ENCODE measurements around the gene TAAR9. TPM values are rescaled to one million over a fixed set of nuclear protein-coding genes. Genes with fewer than 3 reads are reported as not detected.

Gene TAAR9
- total RNA-seq, 1 experiment from 2014 or later, result not detected

- ChIA-PET POLR2A (ENCODE audit: unreplicated experiment) (no interaction called here), CTCF (no interaction called here)
- DNase-seq, result no peak
- H3K4me1 ChIP-seq (ENCODE audit: insufficient read depth, low read length), result no peaks in the 10 kb centered on the region
- peaks cover 6% of the 10 kb centered on the region; the same call in 1 of the 2 replicates for H3K79me2 ChIP-seq (ENCODE audit: low read length)
- H4K20me1 ChIP-seq (ENCODE audit: low read length), result no peaks in the 10 kb centered on the region
- intact Hi-C loops (cut with micrococcal nuclease), result no loop called here
- no peak for ATAC-seq
- H3K9me3 ChIP-seq (ENCODE audit: low read length), result no peaks in the 10 kb centered on the region
- no peak overlapping the region for H3K4me2 ChIP-seq (ENCODE audit: low read length)
- no peaks in the 10 kb centered on the region for H3F3A ChIP-seq (ENCODE audit: low read length, unreplicated experiment)
- no TSS peak for BruUV-seq (replicated peaks)
- H3K9me2 ChIP-seq (replicated peaks; ENCODE audit: low read length), result no peaks in the 10 kb centered on the region
- H2AFZ ChIP-seq (ENCODE audit: low read length), result no peak overlapping the region
- H3K27ac ChIP-seq (ENCODE audit: low read length), result no peak overlapping the region
- H3K4me3 ChIP-seq (ENCODE audit: low read length), result no peak overlapping the region
- H3K27me3 ChIP-seq (ENCODE audit: low read length), result no peaks in the 10 kb centered on the region
- H3K36me3 ChIP-seq (ENCODE audit: low read depth, low read length), result no peaks in the 10 kb centered on the region; the same call in 1 of the 2 replicates
- TF ChIP-seq CTCF (conservative IDR thresholded peaks at IDR 0.05; ENCODE audit: low read depth, low read length), result no peak
- no peak for TF ChIP-seq EZH2phosphoT487 (IDR thresholded peaks at IDR 0.05; ENCODE audit: borderline replicate concordance, low read length)
- no peak for TF ChIP-seq EZH2 (IDR thresholded peaks at IDR 0.05; ENCODE audit: low read length, unreplicated experiment)
- no peak overlapping the region for H3K9ac ChIP-seq (ENCODE audit: low read length)
These were observed 39.4 kb upstream of the TAAR9 start for GRCh38 chr6:132498638-132499037.

GRCh38 chr6:132499757-132500156, 38.3 kb upstream of the TAAR9 start:
- no peaks in the 10 kb centered on the region for H3F3A ChIP-seq (ENCODE audit: low read length, unreplicated experiment)
- H3K27me3 ChIP-seq (ENCODE audit: low read length), result no peaks in the 10 kb centered on the region
- no peaks in the 10 kb centered on the region for H4K20me1 ChIP-seq (ENCODE audit: low read length)
- no peaks in the 10 kb centered on the region for H3K9me3 ChIP-seq (ENCODE audit: low read length)
- H3K4me2 ChIP-seq (ENCODE audit: low read length), result no peak overlapping the region
- H3K27ac ChIP-seq (ENCODE audit: low read length), result no peak overlapping the region
- TF ChIP-seq CTCF (conservative IDR thresholded peaks at IDR 0.05; ENCODE audit: low read depth, low read length), result no peak
- no peak for TF ChIP-seq EZH2phosphoT487 (IDR thresholded peaks at IDR 0.05; ENCODE audit: borderline replicate concordance, low read length)
- no peak for TF ChIP-seq EZH2 (IDR thresholded peaks at IDR 0.05; ENCODE audit: low read length, unreplicated experiment)
- DNase-seq, result no peak
- CTCF ChIA-PET, result interaction anchor here (0.6 kb wide), 1 partner anchor 192 kb away, joined by 3 read pairs; no protein-coding TSS in a partner anchor
- H3K4me1 ChIP-seq (ENCODE audit: insufficient read depth, low read length), result no peaks in the 10 kb centered on the region
- POLR2A ChIA-PET (ENCODE audit: unreplicated experiment), result no interaction called here
- no peak for ATAC-seq
- intact Hi-C loops (cut with micrococcal nuclease), result no loop called here
- no peaks in the 10 kb centered on the region for H3K9me2 ChIP-seq (replicated peaks; ENCODE audit: low read length)
- H3K9ac ChIP-seq (ENCODE audit: low read length), result no peak overlapping the region
- H3K79me2 ChIP-seq (ENCODE audit: low read length), result peaks cover 11% of the 10 kb centered on the region; the same call in 1 of the 2 replicates
- H2AFZ ChIP-seq (ENCODE audit: low read length), result no peak overlapping the region
- H3K4me3 ChIP-seq (ENCODE audit: low read length), result no peak overlapping the region
- H3K36me3 ChIP-seq (ENCODE audit: low read depth, low read length), result no peaks in the 10 kb centered on the region; the same call in 1 of the 2 replicates
- no TSS peak for BruUV-seq (replicated peaks)

- TF ChIP-seq EZH2phosphoT487 (IDR thresholded peaks at IDR 0.05; ENCODE audit: borderline replicate concordance, low read length), result no peak
- no peak for TF ChIP-seq CTCF (conservative IDR thresholded peaks at IDR 0.05; ENCODE audit: low read depth, low read length)
- TF ChIP-seq EZH2 (IDR thresholded peaks at IDR 0.05; ENCODE audit: low read length, unreplicated experiment), result no peak
- no peak overlapping the region for H3K9ac ChIP-seq (ENCODE audit: low read length)
- peaks cover 58% of the 10 kb centered on the region for H3K79me2 ChIP-seq (ENCODE audit: low read length)
- ChIA-PET CTCF (no interaction called here), POLR2A (ENCODE audit: unreplicated experiment) (no interaction called here)
- no peaks in the 10 kb centered on the region for H3K4me1 ChIP-seq (ENCODE audit: insufficient read depth, low read length)
- BruUV-seq (replicated peaks), result no TSS peak
- H3K27ac ChIP-seq (ENCODE audit: low read length), result no peak overlapping the region
- H3K4me2 ChIP-seq (ENCODE audit: low read length), result no peak overlapping the region
- DNase-seq (no peak), ATAC-seq (no peak)
- H2AFZ ChIP-seq (ENCODE audit: low read length), result no peak overlapping the region
- no peaks in the 10 kb centered on the region for H3K9me3 ChIP-seq (ENCODE audit: low read length)
- H3K9me2 ChIP-seq (replicated peaks; ENCODE audit: low read length), result no peaks in the 10 kb centered on the region
- no peaks in the 10 kb centered on the region for H3K27me3 ChIP-seq (ENCODE audit: low read length)
- H3F3A ChIP-seq (ENCODE audit: low read length, unreplicated experiment), result no peaks in the 10 kb centered on the region
- H3K4me3 ChIP-seq (ENCODE audit: low read length), result no peak overlapping the region
- intact Hi-C loops (cut with micrococcal nuclease), result no loop called here
- H4K20me1 ChIP-seq (ENCODE audit: low read length), result no peaks in the 10 kb centered on the region
- H3K36me3 ChIP-seq (ENCODE audit: low read depth, low read length), result no peaks in the 10 kb centered on the region
These were observed 33.3 kb upstream of the TAAR9 start for GRCh38 chr6:132504757-132505156.
